Posterior cingulate gyrus (tissue), 11 donors: Measurements from ENCODE around the gene CRYM.
A peak's percentile ranks its signal among the peaks of the same experiment; 100 is the strongest.
"Not testable (repeated sequence)": the region's sequence is repeated elsewhere in the genome, so short reads cannot be mapped to it uniquely, and the experiment has no call there.

Experiments used
- DNase-seq, 10 donors: peaks; one replicate each; pipeline versions ENCODE4 v3.0.0 to v3.0.0-alpha.2; 2020 to 2021; ENCODE audit warnings: mixed read lengths in 3 of 10
- intact Hi-C: fragments of 100-400 bp; cut with DNase I; formaldehyde crosslinking; loops from one replicate; pipeline ENCODE4 v1.15.1; 2023

Gene CRYM

DNA sequence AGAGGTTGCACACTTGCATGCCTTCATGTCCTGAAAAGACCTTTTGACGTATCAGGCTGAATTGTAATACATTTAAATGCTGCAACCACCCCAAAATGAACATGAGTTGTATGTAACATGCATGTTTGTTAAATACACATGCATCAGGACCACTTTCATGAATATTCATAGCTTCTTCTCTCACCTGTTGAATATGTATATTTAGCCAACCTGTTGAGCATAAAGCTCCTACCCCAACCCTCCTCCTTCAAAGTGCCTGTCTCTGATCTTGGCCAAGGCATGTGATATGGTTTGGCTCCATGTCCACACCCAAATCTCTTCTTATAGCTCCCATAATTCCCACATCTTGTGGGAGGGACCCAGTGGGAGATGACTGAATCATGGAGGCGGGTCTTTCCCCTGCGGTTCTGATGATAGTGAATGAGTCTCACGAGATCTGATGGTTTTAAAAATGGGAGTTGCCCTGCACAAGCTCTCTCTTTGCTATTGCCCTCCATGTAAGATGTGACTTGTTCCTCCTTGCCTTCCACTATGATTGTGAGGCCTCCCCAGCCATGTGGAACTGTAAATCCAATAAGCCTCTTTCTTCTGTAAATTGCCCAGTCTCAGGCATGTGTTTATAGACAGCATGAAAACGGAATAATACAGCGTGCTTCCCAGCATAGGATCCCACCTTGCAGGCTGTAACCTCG, 3.8 kb upstream of the CRYM start:
- intact Hi-C loops: no loop called here

DNA sequence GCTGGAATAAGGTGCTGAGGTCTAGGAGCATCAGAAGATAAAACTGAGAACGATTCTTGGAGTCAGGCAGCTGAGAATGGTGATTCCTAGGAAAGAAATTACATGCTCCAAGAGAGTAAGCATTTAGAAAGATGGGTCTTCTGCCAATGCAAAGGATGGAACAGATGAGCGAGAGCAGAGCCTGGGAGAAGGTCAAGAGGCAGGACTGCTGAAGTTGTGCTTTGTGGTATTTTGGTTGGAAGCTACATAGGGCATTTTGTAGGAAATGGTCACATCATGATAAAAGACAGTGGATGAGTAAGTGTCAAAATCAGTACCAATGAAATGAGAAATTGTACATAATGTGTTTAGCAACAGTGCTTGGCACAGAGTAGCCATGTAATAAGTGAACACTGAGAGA, 1.4 kb upstream of the CRYM start:
- DNase-seq: no peak
- intact Hi-C loops: no loop called here

More for the DNA sequence above, 3.8 kb upstream of the CRYM start:
- no peak for DNase-seq

DNA sequence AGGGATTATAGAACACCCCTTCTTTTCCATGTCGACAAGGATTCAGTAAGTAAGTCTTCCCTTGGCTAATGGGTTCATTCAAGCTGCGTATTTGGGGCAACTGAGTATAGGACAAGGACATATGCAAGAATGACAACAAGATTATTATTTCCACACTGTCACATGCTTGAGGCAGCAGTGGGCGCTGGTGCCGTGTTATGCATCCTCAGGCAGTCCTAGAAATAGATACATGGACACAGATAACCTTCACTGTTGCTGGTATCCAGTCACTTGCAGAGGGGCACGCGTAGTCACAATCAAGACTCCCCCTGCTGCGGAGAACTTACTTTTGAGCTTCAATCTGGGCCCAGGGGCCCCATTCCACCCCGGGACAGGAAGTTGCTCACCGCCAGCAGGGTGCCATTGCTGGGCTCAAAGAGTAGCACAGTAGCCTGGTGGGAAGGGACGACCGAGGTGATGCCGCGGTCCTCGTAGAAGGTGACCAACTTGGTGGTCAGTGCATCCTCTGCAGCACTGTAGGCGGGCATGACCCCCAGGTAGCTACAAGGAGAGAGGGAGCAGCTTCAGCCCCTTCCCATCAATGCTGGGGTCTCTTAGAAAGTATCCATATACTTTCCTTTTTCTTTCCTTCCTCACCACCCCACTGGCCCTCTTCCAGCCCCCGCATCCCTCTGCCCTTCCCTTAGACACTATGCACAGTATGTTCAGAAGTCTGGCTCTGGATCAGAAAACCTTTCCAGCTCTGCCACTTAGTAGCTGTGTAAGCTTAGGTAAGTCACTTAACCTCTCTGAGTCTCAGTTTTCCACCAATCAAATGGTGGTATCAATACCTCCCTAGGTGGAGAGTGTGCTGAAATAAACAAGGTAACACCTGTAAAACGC, 804 bp downstream of the CRYM start:
- intact Hi-C loops: no loop called here
- DNase-seq: peak in 1 of 10 donors; percentile 70

DNA sequence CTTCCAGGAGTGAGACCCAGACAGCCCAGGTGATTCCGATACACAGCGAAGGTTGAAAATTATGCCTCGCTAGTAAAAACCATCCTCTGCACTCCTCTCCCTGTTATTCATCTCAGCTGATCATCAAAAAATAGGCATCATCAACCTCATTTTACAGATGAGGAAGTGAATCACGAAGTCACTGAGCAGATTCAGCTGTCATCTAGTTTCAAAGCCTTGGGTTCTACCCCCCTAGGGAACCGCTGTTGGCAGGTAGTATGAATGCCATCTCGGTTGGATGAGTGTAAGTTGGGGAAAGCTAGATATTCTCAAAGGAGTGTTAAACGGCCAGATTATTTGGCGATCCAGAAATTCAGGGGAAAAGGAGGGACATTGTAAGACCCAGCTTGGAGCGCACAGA, 2.0 kb downstream of the CRYM start:
- intact Hi-C loops: no loop called here
- DNase-seq: no peak

DNA sequence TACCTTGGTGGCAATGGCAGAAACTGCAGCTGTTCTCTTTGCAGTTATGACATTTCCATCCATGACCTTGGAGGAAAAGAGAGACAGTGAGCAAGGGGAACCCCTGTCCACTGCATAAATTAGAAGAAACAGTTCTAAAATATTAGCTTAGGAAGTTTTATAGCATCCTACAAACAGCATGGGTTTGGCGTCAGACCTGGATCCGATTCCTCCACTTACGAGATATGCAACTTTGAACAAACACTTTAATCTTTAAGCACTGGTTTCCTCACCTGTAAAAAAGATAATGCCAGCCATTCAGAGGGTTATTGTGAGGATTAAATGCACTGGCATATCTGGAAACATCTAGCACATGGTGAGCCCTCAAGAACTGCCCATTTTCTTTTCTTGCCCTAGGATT, 2.6 kb downstream of the CRYM start:
- intact Hi-C loops: no loop called here
- no peak for DNase-seq

DNA sequence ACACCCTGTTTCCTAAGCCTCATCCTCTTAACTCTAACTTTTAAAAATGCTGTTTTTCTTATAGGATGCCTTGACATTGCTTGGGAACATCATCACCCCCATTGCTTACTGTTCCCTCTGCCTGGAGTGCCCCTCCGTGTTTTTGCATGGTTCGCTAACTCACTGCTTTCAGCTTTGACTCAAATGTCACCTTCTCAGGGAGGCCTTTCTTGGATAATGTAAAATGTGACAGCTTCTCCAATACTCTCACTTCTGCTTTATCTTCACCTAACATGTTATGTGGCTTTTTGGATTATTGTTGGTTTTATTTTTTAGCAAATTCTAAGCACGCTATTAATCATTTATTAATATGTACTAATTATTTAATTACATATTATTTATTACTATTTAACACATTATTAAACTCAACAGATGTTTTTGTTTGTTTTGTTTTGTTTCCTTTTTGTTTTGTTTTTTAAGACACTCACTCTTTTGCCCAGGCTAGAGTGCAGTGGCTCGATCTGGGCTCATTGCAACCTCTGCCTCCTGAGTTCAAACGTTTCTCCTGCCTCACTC, 3.8 kb downstream of the CRYM start:
- intact Hi-C loops: no loop called here
- DNase-seq: no peak

DNA sequence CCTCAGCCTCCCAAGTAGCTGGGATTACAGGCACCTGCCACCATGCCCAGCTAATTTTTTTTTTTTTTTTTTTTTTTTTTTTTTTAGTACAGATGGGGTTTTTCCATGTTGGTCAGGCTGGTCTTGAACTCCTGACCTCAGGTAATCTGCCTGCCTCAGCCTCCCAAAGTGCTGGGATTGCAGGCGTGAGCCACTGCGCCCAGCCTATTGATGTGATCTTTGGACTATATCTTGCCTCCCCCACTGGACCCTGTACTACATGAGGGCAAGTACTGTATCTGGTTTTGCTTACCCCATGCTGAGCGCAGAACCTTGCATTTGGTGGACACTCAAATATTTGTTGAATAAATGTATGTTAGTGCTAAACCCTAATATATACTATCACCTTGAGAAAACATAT, 5.3 kb downstream of the CRYM start:
- DNase-seq, intact Hi-C loops: not testable (repeated sequence)

DNA sequence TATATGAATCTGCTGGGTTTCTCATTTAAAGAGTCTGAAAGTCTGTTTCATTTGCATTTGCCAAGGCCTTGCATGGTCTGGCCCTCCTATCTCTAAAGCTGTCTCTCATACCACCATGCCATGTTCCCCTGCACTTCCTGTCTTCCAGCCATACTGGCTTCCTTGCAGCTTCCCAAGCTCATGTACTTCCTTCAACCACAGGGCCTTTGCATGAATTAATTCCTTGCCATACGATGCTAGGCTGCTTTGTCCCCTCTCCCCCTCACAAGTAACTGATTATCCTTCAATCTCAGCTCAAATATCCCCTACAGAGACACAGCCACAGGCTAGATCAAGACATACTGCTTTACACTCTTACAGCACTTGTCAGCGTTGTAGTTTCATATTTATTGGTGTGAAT, 5.8 kb downstream of the CRYM start:
- no peak for DNase-seq
- intact Hi-C loops: no loop called here

DNA sequence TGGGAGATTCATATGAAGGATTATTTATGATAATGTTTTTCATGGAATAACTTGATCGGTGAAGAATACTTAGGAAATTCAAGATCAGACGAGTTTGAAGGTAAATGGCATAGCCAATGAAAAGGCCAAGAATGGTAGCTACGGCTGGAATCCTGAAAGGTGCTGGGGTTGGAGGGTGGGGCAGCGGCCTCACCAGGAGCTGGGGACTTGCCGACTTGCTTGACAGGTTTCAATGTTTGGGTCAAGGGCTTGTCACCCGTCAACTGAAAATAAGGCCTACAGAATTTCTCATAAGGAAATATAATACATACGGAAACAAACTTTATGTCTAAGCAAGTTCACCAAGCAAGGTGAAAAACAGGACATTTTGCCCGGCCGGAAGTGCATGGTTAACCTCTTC, 9.9 kb downstream of the CRYM start:
- intact Hi-C loops: no loop called here
- DNase-seq: no peak

DNA sequence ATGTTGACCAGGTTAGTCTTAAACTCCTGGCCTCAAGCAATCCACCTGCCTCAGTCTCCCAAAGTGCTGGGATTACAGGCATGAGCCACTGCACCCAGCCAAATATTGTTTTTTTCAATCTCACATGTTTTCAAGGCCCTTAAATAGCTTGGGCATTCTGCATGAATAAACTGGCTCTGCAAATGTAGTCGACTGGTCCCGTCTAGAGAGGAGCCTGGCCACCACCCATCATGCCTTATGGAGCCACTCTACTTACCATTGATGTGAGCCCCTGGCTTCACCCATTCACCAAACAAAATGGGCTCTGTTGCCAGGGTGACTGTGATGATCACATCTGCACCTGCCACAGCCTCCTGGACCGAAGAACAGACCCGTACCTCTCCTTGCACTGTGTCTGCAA, 10.8 kb downstream of the CRYM start:
- intact Hi-C loops: no loop called here
- peak in 1 of 10 donors; percentile 63 for DNase-seq

DNA sequence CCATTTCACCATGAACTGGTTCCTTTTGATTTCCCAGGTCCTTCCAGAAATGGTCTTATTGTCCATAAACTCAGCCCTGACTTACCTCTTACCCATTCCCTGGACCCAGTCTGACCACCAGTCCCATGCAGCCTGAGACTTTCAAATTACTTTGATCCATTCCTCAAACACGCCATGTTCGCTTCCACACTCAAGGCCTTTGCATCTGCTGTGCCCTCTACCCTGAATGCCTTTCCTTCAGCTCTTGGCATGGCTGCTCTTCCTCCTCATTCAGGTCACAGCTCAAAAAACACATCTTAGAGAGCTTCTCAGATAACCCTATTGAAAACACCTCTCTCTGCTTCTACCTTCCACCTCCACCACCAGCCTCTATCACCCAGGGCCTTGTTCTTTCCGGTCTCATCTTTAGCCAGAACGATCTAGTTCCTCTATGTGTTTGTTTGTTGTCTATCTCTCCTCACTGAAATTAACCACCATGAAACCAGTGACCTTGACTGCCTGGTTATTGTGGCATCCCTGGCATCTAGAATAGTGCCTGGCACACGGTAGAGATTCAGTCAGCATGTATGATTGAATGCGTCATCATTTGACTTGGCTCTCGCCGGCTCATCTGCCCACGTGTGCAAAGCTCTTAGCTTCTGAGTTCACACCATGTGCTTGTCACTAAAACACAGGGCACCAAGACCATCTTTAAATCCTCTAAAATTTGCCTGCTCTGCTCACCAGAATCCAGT, 12.8 kb downstream of the CRYM start:
- intact Hi-C loops: no loop called here
- DNase-seq: peak in 5 of 10 donors; percentile 19 to 89 (median 78)

DNA sequence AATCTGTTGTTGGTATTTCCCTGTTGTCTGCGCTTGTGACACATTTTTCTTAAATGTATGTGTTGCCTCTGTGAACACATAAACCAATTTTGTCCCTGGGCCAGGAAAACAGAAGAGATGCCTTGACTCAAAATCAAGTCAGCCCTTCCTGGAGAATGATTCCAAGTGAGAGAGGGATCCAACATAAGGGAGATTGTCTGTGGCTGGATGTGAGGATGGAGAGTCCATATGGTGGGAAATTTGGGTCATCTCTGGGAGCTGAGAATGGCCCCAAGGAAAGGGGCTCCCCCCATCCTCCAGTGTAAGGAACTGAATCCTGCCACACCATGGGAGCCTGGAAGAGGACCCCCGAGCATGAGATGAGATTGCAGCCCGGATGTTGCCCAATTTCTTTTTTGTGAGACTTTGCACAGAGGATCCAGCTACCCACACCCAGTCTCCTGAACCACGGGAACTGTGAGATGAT, 13.5 kb downstream of the CRYM start:
- DNase-seq: no peak
- intact Hi-C loops: no loop called here

DNA sequence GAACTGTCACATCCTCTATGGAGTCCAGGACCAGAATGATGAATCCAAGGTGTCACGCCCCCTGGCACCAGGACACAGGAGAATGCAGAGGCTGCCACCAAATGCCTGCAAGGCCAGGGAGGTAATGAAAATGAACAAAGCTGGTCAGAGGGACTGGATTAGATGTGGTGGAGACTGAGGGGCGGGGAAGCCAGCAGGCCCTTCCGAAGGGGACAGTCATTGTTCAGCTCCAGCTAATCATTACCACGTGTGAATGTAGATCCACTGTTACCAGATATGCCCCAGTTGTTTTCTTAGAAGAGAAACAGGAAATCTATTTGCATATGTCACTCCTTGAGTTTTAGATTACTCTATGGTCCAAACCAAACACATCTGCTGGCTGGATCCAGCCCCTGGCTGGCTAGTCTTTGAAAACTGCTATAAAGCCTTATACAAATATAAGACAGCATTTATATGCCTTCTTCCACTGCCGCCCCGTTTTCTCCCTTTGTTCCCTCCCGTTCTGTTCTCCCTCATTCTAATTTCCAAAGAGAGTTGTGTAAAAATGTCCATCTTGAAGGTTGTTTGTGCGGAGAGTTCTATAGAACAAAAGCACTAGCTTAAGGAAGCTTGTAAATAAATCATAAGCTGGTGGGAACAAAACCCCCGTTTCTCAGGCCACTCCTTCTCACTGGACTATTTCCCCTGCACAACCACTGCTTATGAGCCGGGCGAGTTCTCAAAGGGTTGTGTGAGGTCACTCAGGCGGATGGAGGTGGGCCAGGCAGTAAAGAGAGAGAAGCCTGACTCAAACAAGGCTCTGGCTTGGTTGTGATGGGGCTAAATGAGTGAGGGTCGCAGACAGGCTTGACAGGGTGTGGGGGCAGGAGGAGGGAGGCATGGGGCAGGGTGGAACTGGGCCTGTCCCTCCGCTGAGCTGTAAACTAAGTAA, 14.2 kb downstream of the CRYM start:
- peak in 1 of 10 donors; percentile 70 for DNase-seq
- intact Hi-C loops: no loop called here

DNA sequence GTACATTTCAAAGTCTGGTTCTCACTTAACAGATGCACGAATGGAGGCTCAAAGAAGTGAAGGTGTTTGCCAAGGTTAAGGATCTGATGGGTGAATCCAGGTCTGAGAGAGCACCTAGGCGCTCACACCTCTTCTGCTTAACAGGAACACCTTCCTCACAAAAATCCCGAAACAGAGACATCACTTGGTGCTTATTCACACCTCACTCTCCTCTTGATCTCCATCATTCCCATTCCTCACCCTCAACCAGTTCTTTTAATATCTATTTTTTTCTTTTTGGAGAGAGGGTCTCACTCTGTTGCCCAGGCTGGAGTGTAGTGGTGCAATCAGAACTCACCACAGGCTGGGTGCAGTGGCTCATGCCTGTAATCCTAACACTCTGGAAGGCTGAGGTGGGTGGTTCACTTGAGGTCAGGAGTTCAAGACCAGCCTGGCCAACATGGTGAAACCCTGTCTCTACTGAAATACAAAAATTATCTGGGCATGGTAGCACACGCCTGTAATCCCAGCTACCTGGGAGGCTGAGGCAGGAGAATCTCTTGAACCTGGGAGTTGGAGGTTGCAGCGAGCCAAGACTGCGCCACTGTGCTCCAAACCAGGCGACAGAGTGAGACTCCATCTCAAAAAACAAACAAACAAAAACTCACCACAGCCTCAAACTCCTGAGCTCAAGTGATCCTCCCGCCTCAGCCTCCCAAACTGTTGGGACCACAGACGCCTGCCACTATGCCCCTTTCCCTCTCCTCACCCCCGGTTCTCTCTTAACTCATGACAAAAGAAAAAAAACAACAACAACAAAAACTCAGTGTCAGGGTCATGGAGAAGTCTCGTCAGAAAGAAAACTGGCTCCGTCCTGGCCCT, 15.1 kb downstream of the CRYM start:
- DNase-seq: no peak
- intact Hi-C loops: no loop called here

DNA sequence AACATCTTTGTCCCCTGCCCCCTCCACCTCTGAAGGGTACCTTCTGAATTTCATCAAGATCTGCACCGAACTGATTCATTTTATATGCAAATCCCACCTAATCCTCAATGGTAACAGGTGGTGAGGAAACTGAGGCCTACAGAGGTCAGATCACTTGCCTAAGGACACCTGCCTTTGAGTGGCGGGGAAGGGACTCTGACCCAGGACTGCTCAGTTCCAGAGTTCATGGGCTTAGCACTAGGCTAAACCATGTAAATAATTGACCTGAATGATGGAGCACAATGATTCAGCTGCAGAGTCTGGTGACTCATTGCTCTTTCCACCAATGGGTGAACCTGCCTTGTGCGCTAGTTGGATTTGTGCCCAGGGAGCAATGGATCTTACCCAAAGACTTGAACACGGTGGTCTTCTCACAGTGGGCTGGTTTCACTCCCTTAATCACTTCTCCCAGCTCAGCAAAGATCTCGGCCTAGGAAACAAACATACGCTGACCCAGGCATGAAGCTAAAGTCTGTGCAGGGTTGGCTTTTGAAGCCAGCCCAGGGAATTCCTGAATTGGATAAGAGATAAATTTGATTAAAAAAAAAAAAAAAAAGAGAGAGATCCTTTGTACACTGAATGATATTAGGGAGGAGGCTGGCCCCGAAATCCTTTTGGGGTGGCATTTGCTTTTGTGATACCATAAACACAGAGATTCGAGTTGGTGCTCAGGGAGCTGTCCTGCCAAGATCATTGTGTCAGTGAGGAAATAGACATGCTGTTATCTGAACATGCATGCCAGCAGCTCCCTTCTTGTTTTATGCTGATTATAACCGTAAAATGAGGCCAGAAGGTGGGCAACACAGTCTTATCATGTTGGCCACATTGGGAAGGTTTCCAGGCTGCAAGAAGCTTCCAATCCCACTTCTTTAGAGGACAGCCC, 17.0 kb downstream of the CRYM start:
- DNase-seq: no peak
- intact Hi-C loops: no loop called here

DNA sequence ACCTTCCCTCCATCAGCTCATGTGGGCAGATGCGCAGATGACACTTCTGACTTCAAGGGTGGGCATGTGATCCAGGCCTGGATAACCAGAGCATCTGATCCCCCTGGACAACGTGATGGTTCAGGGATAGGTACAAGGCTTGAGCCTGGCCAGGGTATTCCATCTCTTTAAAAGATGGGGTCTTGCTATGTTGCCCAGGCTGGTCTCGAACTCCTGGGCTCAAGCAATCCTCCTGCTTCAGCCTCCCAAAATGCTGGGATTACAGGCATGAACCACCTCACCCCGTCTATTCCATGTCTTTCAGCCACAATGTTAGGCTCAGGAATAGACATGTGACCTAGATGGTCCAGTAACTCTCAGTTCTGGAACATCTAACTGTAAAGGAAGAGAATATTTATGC, 20.8 kb downstream of the CRYM start:
- no peak for DNase-seq
- intact Hi-C loops: no loop called here

DNA sequence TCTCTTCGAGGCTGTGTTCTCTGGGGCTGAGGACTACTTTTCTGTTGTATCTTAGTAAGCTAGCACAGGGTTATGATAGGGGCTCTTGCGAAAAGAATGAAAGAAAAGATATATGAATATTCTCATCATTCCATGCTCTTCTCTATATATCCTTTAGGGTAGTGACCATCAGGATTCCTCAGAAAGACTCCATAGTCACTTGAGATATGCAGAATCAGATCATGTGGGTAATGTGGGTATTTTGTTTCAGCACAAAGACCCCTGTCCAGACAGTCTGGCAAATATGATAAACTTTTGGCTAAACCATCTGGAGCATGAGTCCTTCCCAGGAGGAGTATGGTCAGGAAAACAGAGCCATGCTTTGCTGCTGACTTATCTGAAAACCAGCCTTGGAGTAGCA, 21.5 kb downstream of the CRYM start:
- DNase-seq: no peak
- intact Hi-C loops: no loop called here

DNA sequence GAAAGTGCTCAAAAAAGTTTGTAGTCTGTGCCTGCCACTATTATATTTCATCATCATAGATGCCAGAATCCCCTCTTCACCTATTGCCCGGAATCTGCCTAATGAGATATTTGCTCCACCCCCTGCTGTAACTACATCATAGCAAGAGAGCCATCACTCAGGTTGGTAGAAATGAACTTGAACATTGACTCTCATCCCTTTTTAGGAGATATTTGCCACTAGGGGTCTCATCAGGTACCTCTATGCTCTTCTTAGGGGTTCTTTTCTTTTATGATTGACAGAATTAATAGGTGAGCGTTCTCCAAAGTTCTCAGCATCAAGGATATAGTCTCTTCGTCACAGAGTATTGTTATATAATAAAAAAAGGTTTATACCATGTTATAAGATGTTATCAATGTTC, 24.6 kb downstream of the CRYM start:
- intact Hi-C loops: no loop called here
- DNase-seq: no peak
